NOMO-1 treated with DMSO at 0.1 percent for 48 hours (cell line): Measurements from ENCODE around the gene FZD8.
A peak's percentile ranks its signal among the peaks of the same experiment; 100 is the strongest.

Source experiments
- DNase-seq: peaks from one replicate; lab custom pipeline; 2025; ENCODE audit not compliant: unreplicated experiment; lab: John Stamatoyannopoulos, UW

Gene FZD8

GRCh38 chr10:35640951-35641675 lies 983 bp downstream of the FZD8 start:
- peak; percentile 31 for DNase-seq

GRCh38 chr10:35640474-35640873 lies 1.6 kb downstream of the FZD8 start:
- DNase-seq = peak; percentile 8

- DNase-seq = no peak
Measured at GRCh38 chr10:35639728-35640401, 2.2 kb downstream of the FZD8 start.

GRCh38 chr10:35639021-35639727 lies 2.9 kb downstream of the FZD8 start:
- DNase-seq = no peak

GRCh38 chr10:35638101-35638500 lies 4.0 kb downstream of the FZD8 start:
- no peak for DNase-seq

GRCh38 chr10:35637462-35637861 lies 4.6 kb downstream of the FZD8 start:
- no peak for DNase-seq

- no peak for DNase-seq
Measured at GRCh38 chr10:35636956-35637355, 5.1 kb downstream of the FZD8 start.

GRCh38 chr10:35635576-35635975 lies 6.5 kb downstream of the FZD8 start:
- DNase-seq = peak; percentile 61

- DNase-seq = no peak
Measured at GRCh38 chr10:35633006-35633980, 8.8 kb downstream of the FZD8 start.

- DNase-seq = no peak
Measured at GRCh38 chr10:35632027-35632426, 10.1 kb downstream of the FZD8 start.

GRCh38 chr10:35631404-35631803 lies 10.7 kb downstream of the FZD8 start:
- no peak for DNase-seq

GRCh38 chr10:35626971-35627507 lies 15.1 kb downstream of the FZD8 start:
- DNase-seq = no peak

GRCh38 chr10:35614312-35614711 lies 27.8 kb downstream of the FZD8 start:
- DNase-seq = no peak

GRCh38 chr10:35613597-35614226 lies 28.4 kb downstream of the FZD8 start:
- DNase-seq = no peak

GRCh38 chr10:35613107-35613440 lies 29.0 kb downstream of the FZD8 start:
- DNase-seq = no peak

- no peak for DNase-seq
Measured at GRCh38 chr10:35612385-35613106, 29.6 kb downstream of the FZD8 start.

GRCh38 chr10:35611750-35612149 lies 30.3 kb downstream of the FZD8 start:
- no peak for DNase-seq

- DNase-seq = no peak
Measured at GRCh38 chr10:35608328-35608672, 33.8 kb downstream of the FZD8 start.

GRCh38 chr10:35607475-35608327 lies 34.4 kb downstream of the FZD8 start:
- no peak for DNase-seq
